Stimulated activated CD8-positive, alpha-beta memory T cell treated with anti-CD3 and anti-CD28 coated beads, Interleukin-15, amount 100 ng/mL, for 4 hours (primary cell): Measurements from ENCODE around the gene PCGF2.

Experiments used
- DNase-seq, 2 donors: peaks; one replicate each; pipeline ENCODE4 v3.0.0-alpha.2; 2020; ENCODE audit warnings: low read depth in 2 of 2

Gene PCGF2

DNA sequence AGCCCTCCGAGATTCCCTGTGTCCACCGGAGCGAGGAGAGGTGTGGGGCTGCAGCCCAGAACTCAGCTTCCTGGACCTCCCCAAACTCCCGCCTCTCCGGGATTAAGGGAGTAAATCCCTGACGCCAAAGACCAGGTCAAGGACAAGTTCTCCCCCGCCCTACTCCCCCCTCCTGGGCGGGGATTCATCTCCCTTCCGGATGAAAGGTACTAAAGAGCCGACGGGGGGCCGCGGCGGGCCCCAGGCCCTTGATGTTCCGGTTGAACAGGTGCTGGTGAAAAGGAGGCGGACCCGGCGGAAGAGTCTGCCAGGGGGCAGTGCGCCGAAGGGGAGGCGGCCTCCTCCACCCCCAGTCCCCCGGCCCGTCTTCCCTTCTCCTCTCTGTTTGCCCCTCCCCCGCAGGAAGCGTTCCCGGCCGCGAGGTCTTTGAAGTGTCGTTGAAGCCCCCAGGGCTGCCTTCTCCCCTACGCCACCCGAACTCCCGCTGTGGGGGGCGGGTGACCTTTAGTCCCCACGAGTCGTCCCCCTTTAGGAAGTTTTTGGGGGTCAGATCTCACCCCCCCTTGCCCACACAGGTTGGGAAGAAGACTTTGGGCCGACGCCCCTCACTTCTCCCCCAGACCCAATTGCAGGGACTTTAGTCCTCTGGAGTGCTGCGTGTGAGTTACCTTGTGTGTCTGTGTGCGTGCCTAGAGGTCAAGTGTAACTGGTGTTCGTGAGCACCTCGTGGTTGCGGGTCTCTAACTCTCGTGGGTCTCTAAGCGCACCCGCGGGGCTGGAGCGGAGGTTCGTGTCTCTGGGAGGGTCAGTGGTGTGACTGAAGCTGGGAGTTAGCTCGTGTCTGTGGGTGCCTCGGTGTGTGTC, 44.2 kb downstream of the PCGF2 start:
- DNase-seq: peak; percentile 76 to 84

- DNase-seq: no peak
These were observed 45.0 kb downstream of the PCGF2 start for GRCh38 chr17:38702916-38703741.

DNA sequence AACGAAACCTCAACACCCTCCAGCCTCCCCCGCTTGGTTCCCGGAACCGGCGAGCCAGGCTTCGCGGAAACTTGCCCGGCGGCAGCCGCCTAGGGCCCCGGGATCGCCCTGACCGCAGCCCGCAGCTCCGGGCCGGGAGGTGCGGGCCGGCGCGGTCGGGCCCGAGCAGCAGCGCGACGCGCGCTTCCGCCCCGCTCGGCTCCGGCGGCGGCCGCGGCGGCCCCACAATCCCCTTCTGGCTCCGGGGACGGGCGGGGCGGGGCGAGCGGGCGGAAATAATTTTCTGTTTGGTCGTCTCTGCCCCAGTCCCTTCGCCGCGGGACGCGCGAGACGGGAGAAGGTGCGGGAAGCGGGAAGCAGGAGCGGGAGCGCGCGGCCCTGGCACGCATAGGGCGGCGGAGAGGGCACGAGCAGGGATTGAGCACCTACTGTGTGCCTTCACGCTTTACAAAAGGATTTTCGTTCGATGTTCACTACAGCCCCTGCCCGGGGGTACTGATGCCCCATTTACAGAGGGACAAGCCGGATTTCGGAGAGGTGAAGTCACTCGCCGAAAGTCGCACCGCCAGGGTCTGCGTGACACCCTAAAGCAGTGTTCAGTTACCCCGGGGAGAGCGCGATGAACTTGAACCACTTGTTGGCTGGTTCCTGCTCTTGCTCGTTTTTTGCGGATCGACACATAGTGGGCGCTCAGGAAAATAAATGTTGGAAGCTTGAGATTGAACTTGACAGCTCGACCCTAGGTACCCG, 45.8 kb downstream of the PCGF2 start:
- DNase-seq: peak; percentile 69

DNA sequence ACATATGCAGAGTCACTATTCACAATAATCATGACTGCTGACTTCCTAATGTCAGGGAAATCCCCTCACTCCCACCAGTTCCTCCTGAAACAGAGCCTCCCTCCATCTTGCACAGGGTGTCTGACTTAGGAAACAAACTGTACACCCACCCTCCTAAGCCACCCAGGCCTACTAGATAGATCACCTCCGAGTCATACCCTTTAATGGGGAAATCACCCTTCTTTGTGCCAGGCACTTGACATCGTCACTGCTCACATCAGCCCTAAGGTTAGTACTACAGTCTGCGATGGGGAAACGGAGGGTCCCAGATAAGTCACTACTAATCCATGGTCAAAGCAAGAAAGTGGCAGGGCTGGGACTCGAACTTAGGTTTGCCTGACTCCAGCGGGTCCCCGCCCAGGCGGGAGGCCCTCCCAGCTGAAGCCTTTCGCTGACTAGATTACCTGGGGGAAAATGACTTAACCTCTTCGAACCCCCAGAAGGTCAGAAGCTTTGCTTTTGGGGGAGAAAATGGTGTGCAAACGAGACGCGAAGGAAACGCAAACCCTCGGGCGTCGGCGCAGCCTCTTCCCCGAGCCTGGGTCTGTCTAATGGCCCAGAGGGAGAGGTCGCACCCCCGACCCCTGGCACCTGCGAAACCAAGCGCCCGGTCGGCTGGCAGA, 46.5 kb downstream of the PCGF2 start:
- DNase-seq: peak; percentile 57 to 82

DNA sequence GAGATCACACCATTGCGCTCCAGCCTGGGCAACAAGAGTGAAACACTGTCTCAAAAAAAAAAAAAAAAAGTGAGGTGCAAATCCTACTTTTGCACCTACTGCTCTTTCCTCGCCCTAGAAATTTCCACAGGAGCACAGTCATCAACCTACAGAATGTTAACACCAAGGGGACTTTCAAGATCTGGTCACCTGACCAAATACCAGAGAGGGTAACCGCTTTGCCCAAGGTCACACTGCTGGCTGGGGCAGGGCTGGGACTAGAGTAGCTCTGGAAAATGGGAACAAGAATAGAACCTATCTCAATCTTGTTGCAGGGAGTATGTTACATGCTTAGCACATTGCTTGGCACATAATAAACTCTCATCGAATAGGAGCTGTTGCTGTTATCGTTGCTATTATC, 49.4 kb downstream of the PCGF2 start:
- no peak for DNase-seq

DNA sequence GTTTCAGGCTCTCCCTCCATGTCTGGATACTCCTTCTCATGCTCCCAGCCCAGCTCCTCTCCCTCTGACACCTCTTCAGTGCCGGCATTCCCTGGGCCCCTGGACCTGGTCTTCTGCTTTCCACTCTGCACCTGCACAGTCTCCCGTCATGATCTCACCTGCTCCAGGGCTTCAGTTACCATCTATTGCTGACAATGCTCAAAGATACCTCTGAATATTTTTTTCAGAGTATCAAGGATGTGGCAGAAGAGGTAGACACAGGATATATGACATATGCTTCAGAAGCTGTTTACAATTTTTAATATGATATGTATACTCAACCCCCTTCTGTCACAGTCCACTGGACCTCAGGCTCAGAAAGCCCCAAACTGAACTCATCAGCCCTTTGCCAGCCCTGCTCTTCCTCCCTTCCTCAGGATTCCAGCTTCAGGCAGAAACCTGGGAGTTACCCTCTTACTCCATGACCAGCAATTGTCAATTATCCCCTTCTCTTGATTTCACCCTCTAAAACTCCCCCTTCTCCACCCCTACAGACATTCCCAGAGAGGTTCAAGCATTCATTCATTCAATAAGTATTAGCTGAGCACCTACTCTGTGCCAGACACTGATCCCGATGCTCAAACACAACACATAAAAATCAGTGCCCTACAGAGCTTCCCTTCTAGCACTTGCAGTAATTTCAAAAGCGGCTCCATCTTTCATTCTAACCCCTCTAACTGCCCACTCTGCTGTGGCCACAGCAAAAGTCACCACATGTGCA, 50.9 kb downstream of the PCGF2 start:
- DNase-seq: no peak

DNA sequence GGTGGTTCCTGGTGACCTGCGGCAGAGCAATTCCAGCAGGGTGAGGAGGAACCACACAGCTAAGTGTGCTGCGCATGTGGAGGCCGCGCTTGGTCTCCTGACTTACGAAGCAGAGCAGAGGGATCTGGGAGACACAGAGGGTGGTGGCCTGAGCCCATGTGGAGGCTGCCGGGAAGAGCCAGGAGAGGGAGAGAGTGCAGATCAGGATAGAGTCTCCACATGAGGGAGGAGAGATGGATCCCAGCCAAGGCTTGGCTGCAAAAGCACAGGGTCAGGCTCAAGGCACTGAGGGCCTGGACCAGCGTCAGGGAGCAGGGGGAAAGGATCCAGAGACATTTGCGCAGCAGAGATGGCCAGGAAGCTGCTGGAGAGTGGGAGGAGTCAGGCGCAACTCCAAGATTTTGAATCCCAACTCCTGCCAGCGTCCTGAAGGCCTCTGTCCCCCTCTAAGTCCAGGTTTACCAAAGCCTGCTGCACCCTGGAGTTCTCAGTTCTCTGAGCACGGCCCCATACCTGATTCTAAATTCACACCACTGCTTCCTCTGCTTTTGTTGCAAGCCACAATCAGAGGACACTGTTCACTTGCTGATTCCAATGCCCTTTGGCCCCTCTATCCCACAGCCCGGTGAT, 54.3 kb downstream of the PCGF2 start:
- DNase-seq: no peak

GRCh38 chr17:38691154-38691553, 57.0 kb downstream of the PCGF2 start:
- no peak for DNase-seq

DNA sequence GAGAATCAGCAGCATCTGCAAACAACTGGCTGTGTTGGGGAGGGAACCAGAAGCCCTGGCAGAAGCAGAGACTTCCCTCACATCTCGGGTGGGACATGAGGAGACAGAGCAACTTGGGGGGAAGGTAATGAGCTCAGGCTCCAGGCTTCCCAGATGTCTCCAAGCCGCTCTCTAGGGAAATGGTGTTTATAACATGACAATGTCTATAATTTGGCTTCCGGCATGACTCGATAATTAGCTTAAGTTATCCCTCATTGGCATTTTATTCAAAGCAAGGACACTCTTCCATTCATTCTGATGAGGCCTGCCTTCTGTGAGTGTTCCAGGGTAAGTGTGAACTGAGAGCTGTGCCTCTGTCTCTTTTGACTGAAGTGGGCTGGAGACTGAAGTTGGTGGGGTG, 57.8 kb downstream of the PCGF2 start:
- no peak for DNase-seq

GRCh38 chr17:38687286-38687685, 60.9 kb downstream of the PCGF2 start:
- DNase-seq: no peak

DNA sequence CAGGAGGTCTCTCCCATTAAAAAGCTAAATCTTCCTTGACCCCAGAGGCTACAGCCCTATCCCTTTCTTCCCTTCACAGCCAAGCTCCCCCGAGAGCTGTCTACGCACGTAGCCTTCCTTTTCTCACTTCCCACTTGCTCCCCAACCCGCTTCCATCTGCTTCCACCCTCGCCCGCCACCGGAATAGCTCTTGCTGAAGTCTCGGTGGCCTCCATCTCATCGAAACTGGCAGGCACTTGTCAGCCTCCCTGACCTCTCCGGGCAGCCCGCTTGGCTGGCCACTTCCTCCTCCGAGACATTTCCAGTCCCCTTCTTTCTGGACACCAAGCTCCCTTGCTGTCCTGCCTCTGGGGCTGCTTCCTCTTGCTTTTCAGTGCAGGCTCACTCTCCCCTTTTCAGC, 62.6 kb downstream of the PCGF2 start:
- no peak for DNase-seq
